ENCODE data around the gene BCAS3.

GRCh38 chr17:60759756-60760155, 82.1 kb downstream of the BCAS3 start:
- TF ChIP-seq, protein P1, sequence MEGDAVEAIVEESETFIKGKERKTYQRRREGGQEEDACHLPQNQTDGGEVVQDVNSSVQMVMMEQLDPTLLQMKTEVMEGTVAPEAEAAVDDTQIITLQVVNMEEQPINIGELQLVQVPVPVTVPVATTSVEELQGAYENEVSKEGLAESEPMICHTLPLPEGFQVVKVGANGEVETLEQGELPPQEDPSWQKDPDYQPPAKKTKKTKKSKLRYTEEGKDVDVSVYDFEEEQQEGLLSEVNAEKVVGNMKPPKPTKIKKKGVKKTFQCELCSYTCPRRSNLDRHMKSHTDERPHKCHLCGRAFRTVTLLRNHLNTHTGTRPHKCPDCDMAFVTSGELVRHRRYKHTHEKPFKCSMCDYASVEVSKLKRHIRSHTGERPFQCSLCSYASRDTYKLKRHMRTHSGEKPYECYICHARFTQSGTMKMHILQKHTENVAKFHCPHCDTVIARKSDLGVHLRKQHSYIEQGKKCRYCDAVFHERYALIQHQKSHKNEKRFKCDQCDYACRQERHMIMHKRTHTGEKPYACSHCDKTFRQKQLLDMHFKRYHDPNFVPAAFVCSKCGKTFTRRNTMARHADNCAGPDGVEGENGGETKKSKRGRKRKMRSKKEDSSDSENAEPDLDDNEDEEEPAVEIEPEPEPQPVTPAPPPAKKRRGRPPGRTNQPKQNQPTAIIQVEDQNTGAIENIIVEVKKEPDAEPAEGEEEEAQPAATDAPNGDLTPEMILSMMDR (IDR thresholded peaks at IDR 0.05 in 8 of 11, conservative IDR thresholded peaks at IDR 0.05 in 3 of 11), result no peak
- no peak for TF ChIP-seq POLR2A (IDR thresholded peaks at IDR 0.05)

All from spleen (tissue), 7 donors.